HepG2 (cell line): Measurements from ENCODE around the gene SPRED2. TPM values are rescaled to one million over a fixed set of nuclear protein-coding genes. Genes with fewer than 3 reads are reported as not detected.

Experiments
- ARID5B ChIP-seq: IDR thresholded peaks from 2 replicates; pipeline ENCODE4 v1.4.0; 2020; ENCODE audit warnings: mild to moderate bottlenecking, missing genetic modification reagents
- BORCS8-MEF2B ChIP-seq: sonication (generic); formaldehyde crosslinking; IDR thresholded peaks from 2 replicates; pipeline ENCODE4 v1.8.0; 2022; ENCODE audit warnings: mild to moderate bottlenecking, missing genetic modification reagents
- CBX5 ChIP-seq: sonication (generic); formaldehyde crosslinking; IDR thresholded peaks from 2 replicates; pipeline ENCODE4 v1.4.0; 2020; ENCODE audit warnings: missing genetic modification reagents, borderline replicate concordance
- ETS1 ChIP-seq: sonication (generic); formaldehyde crosslinking; IDR thresholded peaks from 2 replicates; pipeline ENCODE4 v1.4.0; 2020; ENCODE audit warnings: missing genetic modification reagents
- HNF4A ChIP-seq: sonication (generic); formaldehyde crosslinking; IDR thresholded peaks from 2 replicates; pipeline ENCODE4 v1.4.0; 2020; ENCODE audit warnings: missing genetic modification reagents
- HNF4G ChIP-seq, 2 experiments: sonication (generic) in 1 of 2; formaldehyde crosslinking in 1 of 2; IDR thresholded peaks; 2 replicates each; pipeline versions ENCODE4 v1.4.0 to v1.6.1; 2011 to 2020; ENCODE audit warnings: borderline replicate concordance in 2 of 2, low read depth in 2 of 2, mild to moderate bottlenecking in 2 of 2, low read length in 1 of 2, missing genetic modification reagents in 1 of 2, moderate library complexity in 1 of 2
- MED1 ChIP-seq: sonication (generic); formaldehyde crosslinking; IDR thresholded peaks from 2 replicates; pipeline ENCODE4 v1.4.0; 2020; ENCODE audit warnings: missing genetic modification reagents
- NR2F1 ChIP-seq, 2 experiments: fragments of 450-650 bp in 1 of 2; formaldehyde crosslinking in 1 of 2; IDR thresholded peaks; 2 replicates each; pipeline versions ENCODE4 v1.5.0 to v1.6.1; 2016 to 2020; ENCODE audit warnings: mild to moderate bottlenecking in 1 of 2, missing compliant biosample characterization in 1 of 2, missing genetic modification reagents in 1 of 2, moderate library complexity in 1 of 2
- NR2F6 ChIP-seq, 2 experiments: IDR thresholded peaks; 2 replicates each; pipeline ENCODE4 v1.6.1; 2016; ENCODE audit warnings: antibody characterized with exemption in 1 of 2, mild to moderate bottlenecking in 1 of 2
- RFX3 ChIP-seq: IDR thresholded peaks from 2 replicates; pipeline ENCODE4 v1.6.1; 2016; ENCODE audit warnings: missing biosample characterization, missing genetic modification reagents
- SOX6 ChIP-seq, 2 experiments: fragments of 450-650 bp in 1 of 2; sonication (generic) in 1 of 2; formaldehyde crosslinking in 1 of 2; IDR thresholded peaks; 2 replicates each; pipeline versions ENCODE4 v1.4.0 to v1.6.1; 2017 to 2020; ENCODE audit warnings: antibody characterized with exemption in 1 of 2, mild to moderate bottlenecking in 1 of 2, missing genetic modification reagents in 1 of 2
- TEAD3 ChIP-seq: optimal IDR thresholded peaks from 2 replicates; pipeline ENCODE3; 2016; ENCODE audit warnings: borderline replicate concordance
- ZBTB14 ChIP-seq: sonication (generic); formaldehyde crosslinking; IDR thresholded peaks from 2 replicates; pipeline ENCODE4 v1.4.0; 2020; ENCODE audit warnings: missing genetic modification reagents
- ZBTB21 ChIP-seq: sonication (generic); formaldehyde crosslinking; IDR thresholded peaks from 2 replicates; pipeline ENCODE4 v1.4.0; 2020; ENCODE audit warnings: missing genetic modification reagents
- ZFX ChIP-seq: sonication (generic); formaldehyde crosslinking; IDR thresholded peaks from 2 replicates; pipeline ENCODE4 v1.4.0; 2020; ENCODE audit warnings: mild to moderate bottlenecking, low read depth, missing genetic modification reagents, moderate library complexity
- ZNF121 ChIP-seq: sonication (generic); formaldehyde crosslinking; IDR thresholded peaks from 2 replicates; pipeline ENCODE4 v1.5.0; 2020; ENCODE audit warnings: mild to moderate bottlenecking, missing genetic modification reagents
- ZNF17 ChIP-seq: sonication (generic); formaldehyde crosslinking; IDR thresholded peaks from 2 replicates; pipeline ENCODE4 v1.5.0; 2020; ENCODE audit warnings: mild to moderate bottlenecking, missing genetic modification reagents
- ZNF263 ChIP-seq: sonication (generic); formaldehyde crosslinking; IDR thresholded peaks from 2 replicates; pipeline ENCODE4 v1.4.0; 2020; ENCODE audit warnings: missing genetic modification reagents
- ZNF530 ChIP-seq: sonication (generic); formaldehyde crosslinking; IDR thresholded peaks from 2 replicates; pipeline ENCODE4 v1.5.0; 2020; ENCODE audit warnings: low read depth, mild to moderate bottlenecking, missing genetic modification reagents
- ZNF580 ChIP-seq: IDR thresholded peaks from 2 replicates; pipeline ENCODE4 v1.6.1; 2016; ENCODE audit warnings: low read depth, borderline replicate concordance
- polyA plus RNA-seq, 8 experiments: library from polyadenylated mRNA; depleted of rRNA in 3 of 8; stranded (reverse) in 7 of 8; unstranded in 1 of 8; fragments of >200 nt; fragmentation: Illumina TruSeq in 4 of 8; extraction: Trizol in 4 of 8; gene quantifications; 2 replicates each; pipeline versions ENCODE4 v1.2.1 to v1.2.3, GENCODE V29; 2011 to 2016; ENCODE audit warnings: low read depth in 4 of 8, missing spikeins in 1 of 8, mixed read lengths in 1 of 8; ENCODE audit not compliant: insufficient read depth in 1 of 8
- total RNA-seq, 5 experiments: library from RNA; depleted of rRNA; stranded (reverse); fragments of >200 nt; fragmentation: Illumina TruSeq; extraction: Trizol; gene quantifications; 2 replicates each; pipeline ENCODE4 v1.2.3, GENCODE V29; 2016; ENCODE audit warnings: low read depth in 1 of 5

The SPRED2 gene
- total and polyA plus RNA-seq, 2 of the 13 experiments (the other 11 are each of a cell fraction or from before 2014, with no cell fraction given), result 13.0 to 37.0 TPM

GRCh38 chr2:65438137-65438899, 5.9 kb upstream of the SPRED2 start (continued):
- 0 out of 2 replicates have a peak, but pooled peaks have one; percentile 15 for TF ChIP-seq ETS1 (CRISPR knock-in tag)
- TF ChIP-seq ZNF263, result 0 out of 2 replicates have a peak, but pooled peaks have one; percentile 23
- TF ChIP-seq SOX6 (IDR thresholded peaks at IDR 0.05), result no peak
- peak; percentile 22; the same call in 1 of the 2 replicates for TF ChIP-seq SOX6 (CRISPR knock-in tag; IDR thresholded peaks at IDR 0.05)
- peak; percentile 56 for TF ChIP-seq HNF4A
- no peak for TF ChIP-seq ZBTB21 (CRISPR knock-in tag)
- peak; percentile 68 for TF ChIP-seq MED1
- TF ChIP-seq CBX5, result peak; percentile 56; the same call in 1 of the 2 replicates
- peak; percentile 61; the same call in 1 of the 2 replicates for TF ChIP-seq ZFX (CRISPR knock-in tag)
- TF ChIP-seq ZNF580 (CRISPR knock-in tag), result 0 out of 2 replicates have a peak, but pooled peaks have one; percentile 13
- TF ChIP-seq RFX3 (CRISPR knock-in tag), result no peak
- TF ChIP-seq ZNF17, result no peak
- TF ChIP-seq ZNF121, result 0 out of 2 replicates have a peak, but pooled peaks have one; percentile 35
- TF ChIP-seq NR2F1 (CRISPR knock-in tag; IDR thresholded peaks at IDR 0.05), result peak; percentile 68 to 80
- TF ChIP-seq BORCS8-MEF2B (CRISPR knock-in tag), result 0 out of 2 replicates have a peak, but pooled peaks have one; percentile 21
- TF ChIP-seq ZNF530 (CRISPR knock-in tag), result no peak
- no peak for TF ChIP-seq HNF4G (IDR thresholded peaks at IDR 0.05; ENCODE audit: borderline replicate concordance, low read depth, low read length)
- peak; percentile 23; the same call in 1 of the 2 replicates for TF ChIP-seq HNF4G (CRISPR knock-in tag; IDR thresholded peaks at IDR 0.05; ENCODE audit: borderline replicate concordance, low read depth)
- TF ChIP-seq NR2F6 (IDR thresholded peaks at IDR 0.05), result peak; percentile 54
- TF ChIP-seq NR2F6 (CRISPR knock-in tag; IDR thresholded peaks at IDR 0.05), result peak; percentile 78
- TF ChIP-seq ZBTB14 (CRISPR knock-in tag), result no peak
- TF ChIP-seq TEAD3 (CRISPR knock-in tag), result peak; percentile 68
- peak; percentile 57; the same call in 1 of the 2 replicates for TF ChIP-seq ARID5B (CRISPR knock-in tag)
